ENCODE measurements around the gene KLHL22.

The KLHL22 gene

GRCh38 chr22:20499769-20500168 is 4.2 kb upstream of the KLHL22 start:
- Histone ChIP-seq H3K27me3 (no peaks in the 10 kb centered on the region), H3K4me1 (ENCODE audit: control insufficient read depth in 1 of 2, insufficient read depth in 1 of 2, low read depth in 1 of 2, low read length in 1 of 2) (peaks cover 10 to 12% of the 10 kb centered on the region in 2 experiments)
- TF ChIP-seq CTCF (IDR thresholded peaks at IDR 0.05): no peak

GRCh38 chr22:20498913-20499312 is 3.3 kb upstream of the KLHL22 start:
- TF ChIP-seq CTCF (IDR thresholded peaks at IDR 0.05): no peak
- no peaks in the 10 kb centered on the region for H3K9me3 ChIP-seq
- peaks cover 18 to 21% of the 10 kb centered on the region in 2 experiments for H3K4me1 ChIP-seq (ENCODE audit: control insufficient read depth in 1 of 2, insufficient read depth in 1 of 2, low read depth in 1 of 2, low read length in 1 of 2)

More at GRCh38 chr22:20499769-20500168, 4.2 kb upstream of the KLHL22 start:
- H3K36me3 ChIP-seq: peaks cover 26% of the 10 kb centered on the region
- H3K9me3 ChIP-seq: no peaks in the 10 kb centered on the region
- H3K4me3 ChIP-seq (ENCODE audit: low read depth in 1 of 2, low read length in 1 of 2): no peak overlapping the region
- H3K27ac ChIP-seq: no peak overlapping the region

GRCh38 chr22:20497426-20497825 is 1.8 kb upstream of the KLHL22 start:
- no peaks in the 10 kb centered on the region for H3K27me3 ChIP-seq
- TF ChIP-seq CTCF (IDR thresholded peaks at IDR 0.05): no peak
- H3K36me3 ChIP-seq: peaks cover 26% of the 10 kb centered on the region
- peaks cover 22 to 24% of the 10 kb centered on the region in 2 experiments for H3K4me1 ChIP-seq (ENCODE audit: control insufficient read depth in 1 of 2, insufficient read depth in 1 of 2, low read depth in 1 of 2, low read length in 1 of 2)
- no peaks in the 10 kb centered on the region for H3K9me3 ChIP-seq
- H3K4me3 ChIP-seq (ENCODE audit: low read depth in 1 of 2, low read length in 1 of 2): no peak overlapping the region
- H3K27ac ChIP-seq: no peak overlapping the region

More at GRCh38 chr22:20498913-20499312, 3.3 kb upstream of the KLHL22 start:
- peaks cover 26% of the 10 kb centered on the region for H3K36me3 ChIP-seq
- no peak overlapping the region for H3K27ac ChIP-seq
- no peaks in the 10 kb centered on the region for H3K27me3 ChIP-seq
- no peak overlapping the region for H3K4me3 ChIP-seq (ENCODE audit: low read depth in 1 of 2, low read length in 1 of 2)

GRCh38 chr22:20495861-20496681 is 476 bp upstream of the KLHL22 start:
- Histone ChIP-seq H3K4me3 (ENCODE audit: low read depth in 1 of 2, low read length in 1 of 2) (peak overlapping the region; percentile 79 to 95), H3K4me1 (ENCODE audit: control insufficient read depth in 1 of 2, insufficient read depth in 1 of 2, low read depth in 1 of 2, low read length in 1 of 2) (peaks cover 22 to 24% of the 10 kb centered on the region in 2 experiments), H3K9me3 (no peaks in the 10 kb centered on the region), H3K36me3 (peaks cover 15% of the 10 kb centered on the region), H3K27ac (peak overlapping the region; percentile 93), H3K27me3 (no peaks in the 10 kb centered on the region)
- peak; percentile 92 for TF ChIP-seq CTCF (IDR thresholded peaks at IDR 0.05)

- no peaks in the 10 kb centered on the region for H3K27me3 ChIP-seq
- no peak overlapping the region for H3K27ac ChIP-seq
- H3K4me1 ChIP-seq (ENCODE audit: control insufficient read depth in 1 of 2, insufficient read depth in 1 of 2, low read depth in 1 of 2, low read length in 1 of 2): peaks cover 16 to 20% of the 10 kb centered on the region in 2 experiments
- H3K36me3 ChIP-seq: peaks cover 15% of the 10 kb centered on the region
- no peaks in the 10 kb centered on the region for H3K9me3 ChIP-seq
- no peak for TF ChIP-seq CTCF (IDR thresholded peaks at IDR 0.05)
- no peak overlapping the region for H3K4me3 ChIP-seq (ENCODE audit: low read depth in 1 of 2, low read length in 1 of 2)
Measured at GRCh38 chr22:20491346-20491745, 4.2 kb downstream of the KLHL22 start.
